IMR-90 (cell line): ENCODE results near the gene CENPM.

Source experiments
- CEBPB ChIP-seq: IDR thresholded peaks from 2 replicates; pipeline ENCODE4 v1.6.1; 2012; ENCODE audit warnings: low read depth, low read length, improper control_type of control experiment
- MXI1 ChIP-seq: IDR thresholded peaks from 2 replicates; pipeline ENCODE4 v1.6.1; 2012; ENCODE audit warnings: low read depth, mild to moderate bottlenecking, low read length, moderate library complexity, borderline replicate concordance
- POLR2A ChIP-seq: IDR thresholded peaks from 2 replicates; pipeline ENCODE4 v1.6.1; 2012; ENCODE audit warnings: mild to moderate bottlenecking, low read depth, low read length
- RAD21 ChIP-seq: IDR thresholded peaks from 2 replicates; pipeline ENCODE4 v1.6.1; 2012; ENCODE audit warnings: low read length, improper control_type of control experiment
- TF ChIP-seq, protein P1 (sequence below): conservative IDR thresholded peaks from 2 replicates; pipeline ENCODE4 v1.5.1; 2012; ENCODE audit warnings: mild to moderate bottlenecking, low read depth, low read length, improper control_type of control experiment

DNA sequence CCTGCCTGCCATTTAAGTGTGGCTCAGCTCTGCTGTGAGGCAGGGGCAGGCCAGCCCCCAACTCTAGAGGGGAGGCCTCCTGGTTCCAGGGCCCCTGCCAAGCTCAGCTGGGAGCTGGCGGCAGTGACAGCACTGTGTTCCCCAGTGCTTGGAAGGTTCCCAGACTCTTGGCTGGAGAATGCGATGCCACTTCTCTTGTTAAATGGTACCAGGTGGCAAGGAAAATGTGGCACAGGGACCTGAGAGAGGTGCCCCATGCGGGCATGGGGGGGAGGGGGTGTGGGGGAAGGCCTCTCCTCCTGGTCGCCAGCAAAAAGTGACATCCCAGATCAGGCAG is 12.0 kb downstream of the CENPM start:
- TF ChIP-seq MXI1 (no peak), POLR2A (no peak), CEBPB (no peak), RAD21 (no peak)
- TF ChIP-seq, protein P1, sequence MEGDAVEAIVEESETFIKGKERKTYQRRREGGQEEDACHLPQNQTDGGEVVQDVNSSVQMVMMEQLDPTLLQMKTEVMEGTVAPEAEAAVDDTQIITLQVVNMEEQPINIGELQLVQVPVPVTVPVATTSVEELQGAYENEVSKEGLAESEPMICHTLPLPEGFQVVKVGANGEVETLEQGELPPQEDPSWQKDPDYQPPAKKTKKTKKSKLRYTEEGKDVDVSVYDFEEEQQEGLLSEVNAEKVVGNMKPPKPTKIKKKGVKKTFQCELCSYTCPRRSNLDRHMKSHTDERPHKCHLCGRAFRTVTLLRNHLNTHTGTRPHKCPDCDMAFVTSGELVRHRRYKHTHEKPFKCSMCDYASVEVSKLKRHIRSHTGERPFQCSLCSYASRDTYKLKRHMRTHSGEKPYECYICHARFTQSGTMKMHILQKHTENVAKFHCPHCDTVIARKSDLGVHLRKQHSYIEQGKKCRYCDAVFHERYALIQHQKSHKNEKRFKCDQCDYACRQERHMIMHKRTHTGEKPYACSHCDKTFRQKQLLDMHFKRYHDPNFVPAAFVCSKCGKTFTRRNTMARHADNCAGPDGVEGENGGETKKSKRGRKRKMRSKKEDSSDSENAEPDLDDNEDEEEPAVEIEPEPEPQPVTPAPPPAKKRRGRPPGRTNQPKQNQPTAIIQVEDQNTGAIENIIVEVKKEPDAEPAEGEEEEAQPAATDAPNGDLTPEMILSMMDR = no peak
